Loucy (cell line): ENCODE results near the gene SERPINF2.
"Not testable (repeated sequence)": the region's sequence is repeated elsewhere in the genome, so short reads cannot be mapped to it uniquely, and the experiment has no call there.

Experiments used
- H2AFZ ChIP-seq: fragments of 200-600 bp; sonication (generic); 2 replicates; pipeline ENCODE4 v1.6.0; 2016; ENCODE audit warnings: antibody characterized with exemption, mild to moderate bottlenecking, low read length, moderate library complexity
- H3F3A ChIP-seq: fragments of 200-600 bp; 2 replicates; pipeline ENCODE4 v1.6.0; 2016; ENCODE audit warnings: antibody characterized with exemption, low read depth, mild to moderate bottlenecking
- H3K27me3 ChIP-seq: fragments of 200-600 bp; sonication (generic); 2 replicates; pipeline ENCODE4 v1.6.1; 2014; ENCODE audit warnings: low read length, mild to moderate bottlenecking; ENCODE audit not compliant: insufficient read depth, poor library complexity, severe bottlenecking
- H3K36me3 ChIP-seq: fragments of 200-600 bp; sonication (generic); 2 replicates; pipeline ENCODE4 v1.6.1; 2016; ENCODE audit warnings: low read length; ENCODE audit not compliant: insufficient read depth
- H3K4me1 ChIP-seq: fragments of 200-600 bp; sonication (generic); 2 replicates; pipeline ENCODE4 v1.5.1; 2014; ENCODE audit warnings: low read length, mild to moderate bottlenecking; ENCODE audit not compliant: insufficient read depth, poor library complexity, severe bottlenecking
- H3K4me2 ChIP-seq: fragments of 200-600 bp; sonication (generic); 2 replicates; pipeline ENCODE4 v1.6.0; 2014; ENCODE audit warnings: antibody characterized with exemption, low read length, low read depth, mild to moderate bottlenecking; ENCODE audit not compliant: poor library complexity, severe bottlenecking
- H3K4me3 ChIP-seq: fragments of 200-600 bp; sonication (generic); 2 replicates; pipeline ENCODE4 v1.5.1; 2014; ENCODE audit warnings: low read length, mild to moderate bottlenecking, mixed read lengths; ENCODE audit not compliant: poor library complexity, severe bottlenecking
- H3K79me2 ChIP-seq: fragments of 200-600 bp; sonication (generic); 2 replicates; pipeline ENCODE4 v1.6.1; 2014; ENCODE audit warnings: low read length; ENCODE audit not compliant: insufficient read depth
- H3K9ac ChIP-seq: fragments of 200-600 bp; sonication (generic); 2 replicates; pipeline ENCODE4 v1.6.0; 2014; ENCODE audit warnings: mild to moderate bottlenecking, low read depth, low read length, moderate library complexity; ENCODE audit not compliant: poor library complexity, severe bottlenecking
- H3K9me2 ChIP-seq: fragments of 200-600 bp; sonication (generic); replicated peaks from 2 replicates; pipeline ENCODE4 v1.6.1; 2016; ENCODE audit warnings: low read depth, low read length, mixed read lengths
- H3K9me3 ChIP-seq: fragments of 200-600 bp; sonication (generic); 2 replicates; pipeline ENCODE4 v1.6.1; 2014; ENCODE audit warnings: mild to moderate bottlenecking, antibody characterized with exemption, low read length, low read depth; ENCODE audit not compliant: insufficient read depth
- H4K20me1 ChIP-seq: fragments of 200-600 bp; sonication (generic); 2 replicates; pipeline ENCODE4 v1.6.0; 2014; ENCODE audit warnings: antibody characterized with exemption, low read length, mild to moderate bottlenecking; ENCODE audit not compliant: insufficient read depth, poor library complexity, severe bottlenecking
- CTCF ChIP-seq: fragments of 200-600 bp; sonication (generic); conservative IDR thresholded peaks from 2 replicates; pipeline ENCODE4 v1.5.1; 2014; ENCODE audit warnings: mild to moderate bottlenecking, antibody characterized with exemption, low read length
- EZH2phosphoT487 ChIP-seq: fragments of 200-600 bp; IDR thresholded peaks from 2 replicates; pipeline ENCODE4 v1.6.1; 2018; ENCODE audit warnings: antibody characterized with exemption, mild to moderate bottlenecking, moderate library complexity, borderline replicate concordance

SERPINF2 gene

GRCh38 chr17:1720856-1721386 is 21.8 kb upstream of the SERPINF2 start:
- Histone ChIP-seq H3K79me2 (peaks cover 13% of the 10 kb centered on the region; the same call in 1 of the 2 replicates), H3F3A (no peaks in the 10 kb centered on the region), H3K4me1 (peaks cover 38% of the 10 kb centered on the region), H3K9ac (no peak overlapping the region), H3K9me2 (no peaks in the 10 kb centered on the region), H2AFZ (no peak overlapping the region), H3K36me3 (no peaks in the 10 kb centered on the region), H3K27me3 (no peaks in the 10 kb centered on the region), H3K9me3 (no peaks in the 10 kb centered on the region), H3K4me2 (no peak overlapping the region), H3K4me3 (no peak overlapping the region), H4K20me1 (no peaks in the 10 kb centered on the region)
- TF ChIP-seq CTCF (peak; percentile 99), EZH2phosphoT487 (no peak)

GRCh38 chr17:1722022-1722421 is 20.6 kb upstream of the SERPINF2 start:
- not testable (repeated sequence) for H3K9me3 ChIP-seq, H3K36me3 ChIP-seq, H3K9ac ChIP-seq, H4K20me1 ChIP-seq, H2AFZ ChIP-seq, H3F3A ChIP-seq, H3K4me3 ChIP-seq, H3K27me3 ChIP-seq, H3K9me2 ChIP-seq
- peak overlapping the region; percentile 79 for H3K4me2 ChIP-seq
- peaks cover 35% of the 10 kb centered on the region for H3K4me1 ChIP-seq
- H3K79me2 ChIP-seq: peaks cover 13% of the 10 kb centered on the region; the same call in 1 of the 2 replicates

- no peaks in the 10 kb centered on the region for H4K20me1 ChIP-seq
- H3K36me3 ChIP-seq: no peaks in the 10 kb centered on the region
- H2AFZ ChIP-seq: peak within 1 kb of the TSS; percentile 75
- TF ChIP-seq CTCF (no peak), EZH2phosphoT487 (no peak)
- H3K9me3 ChIP-seq: no peaks in the 10 kb centered on the region
- peak within 1 kb of the TSS; percentile 74 for H3K9ac ChIP-seq
- H3K4me2 ChIP-seq: peak within 1 kb of the TSS; percentile 85
- H3K9me2 ChIP-seq: no peaks in the 10 kb centered on the region
- no peaks in the 10 kb centered on the region for H3K27me3 ChIP-seq
- no peaks in the 10 kb centered on the region for H3F3A ChIP-seq
- peaks cover 32% of the 10 kb centered on the region for H3K4me1 ChIP-seq
- peak within 1 kb of the TSS; percentile 77 for H3K4me3 ChIP-seq
- H3K79me2 ChIP-seq: peaks cover 9% of the 10 kb centered on the region; the same call in 1 of the 2 replicates
These were observed 18.3 kb upstream of the SERPINF2 start, which contains the start of gene WDR81 for GRCh38 chr17:1724351-1724868. TSS of gene WDR81 (plus strand) at chr17:1724704. CDS start at chr17:1724960, 256 bp downstream.
